ENCODE data around the gene OSTC.
"Not testable (repeated sequence)": the region's sequence is repeated elsewhere in the genome, so short reads cannot be mapped to it uniquely, and the experiment has no call there.

The OSTC gene

DNA sequence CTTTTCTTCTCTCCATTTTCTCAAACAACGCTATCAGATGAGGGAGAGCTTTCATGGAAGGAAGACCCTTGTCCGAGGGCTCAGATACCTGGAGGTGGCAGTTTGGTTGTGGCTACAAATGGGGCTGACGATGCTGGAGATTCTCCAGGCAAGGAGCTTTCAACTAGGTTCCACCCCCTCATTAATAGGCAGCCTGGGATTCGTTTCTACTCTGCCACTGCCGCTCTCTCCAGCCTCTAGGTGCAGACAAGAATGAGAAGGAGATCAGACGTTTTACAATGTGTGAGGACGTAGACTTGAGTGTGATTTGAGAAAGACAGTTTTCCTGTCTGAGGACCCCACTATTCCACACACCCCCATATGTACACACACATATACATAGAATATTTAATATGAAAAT lies 59.3 kb downstream of the OSTC start:
- TF ChIP-seq, protein P1, sequence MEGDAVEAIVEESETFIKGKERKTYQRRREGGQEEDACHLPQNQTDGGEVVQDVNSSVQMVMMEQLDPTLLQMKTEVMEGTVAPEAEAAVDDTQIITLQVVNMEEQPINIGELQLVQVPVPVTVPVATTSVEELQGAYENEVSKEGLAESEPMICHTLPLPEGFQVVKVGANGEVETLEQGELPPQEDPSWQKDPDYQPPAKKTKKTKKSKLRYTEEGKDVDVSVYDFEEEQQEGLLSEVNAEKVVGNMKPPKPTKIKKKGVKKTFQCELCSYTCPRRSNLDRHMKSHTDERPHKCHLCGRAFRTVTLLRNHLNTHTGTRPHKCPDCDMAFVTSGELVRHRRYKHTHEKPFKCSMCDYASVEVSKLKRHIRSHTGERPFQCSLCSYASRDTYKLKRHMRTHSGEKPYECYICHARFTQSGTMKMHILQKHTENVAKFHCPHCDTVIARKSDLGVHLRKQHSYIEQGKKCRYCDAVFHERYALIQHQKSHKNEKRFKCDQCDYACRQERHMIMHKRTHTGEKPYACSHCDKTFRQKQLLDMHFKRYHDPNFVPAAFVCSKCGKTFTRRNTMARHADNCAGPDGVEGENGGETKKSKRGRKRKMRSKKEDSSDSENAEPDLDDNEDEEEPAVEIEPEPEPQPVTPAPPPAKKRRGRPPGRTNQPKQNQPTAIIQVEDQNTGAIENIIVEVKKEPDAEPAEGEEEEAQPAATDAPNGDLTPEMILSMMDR (IDR thresholded peaks at IDR 0.05; ENCODE audit: low read depth, low read length) = no peak
- no peak overlapping the region for H3K4me3 ChIP-seq (ENCODE audit: low read depth, low read length)
- no peaks in the 10 kb centered on the region for H3K36me3 ChIP-seq
- no peaks in the 10 kb centered on the region for H3K27me3 ChIP-seq
- no peaks in the 10 kb centered on the region for H3K9me3 ChIP-seq
- H3K4me1 ChIP-seq = no peaks in the 10 kb centered on the region
- DNase-seq = no peak

DNA sequence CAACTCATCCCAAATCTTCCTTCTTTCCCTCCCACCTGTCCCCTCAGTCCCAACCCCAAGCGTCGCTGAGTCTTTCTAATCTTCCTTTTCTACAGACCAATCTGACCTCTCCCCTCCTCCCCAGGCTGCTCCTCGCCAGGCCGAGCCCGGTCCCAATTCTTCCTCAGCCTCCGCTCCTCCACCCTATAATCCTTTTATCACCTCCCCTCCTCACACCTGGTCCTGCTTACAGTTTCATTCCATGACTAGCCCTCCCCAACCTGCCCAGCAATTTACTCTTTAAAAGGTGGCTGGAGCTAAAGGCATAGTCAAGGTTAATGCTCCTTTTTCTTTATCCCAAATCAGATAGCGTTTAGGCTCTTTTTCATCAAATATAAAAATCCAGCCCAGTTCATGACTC lies 60.2 kb downstream of the OSTC start:
- H3K4me3 ChIP-seq (ENCODE audit: low read depth, low read length); H3K4me1 ChIP-seq; H3K27me3 ChIP-seq; DNase-seq; H3K36me3 ChIP-seq; H3K9me3 ChIP-seq: not testable (repeated sequence)

- no peaks in the 10 kb centered on the region for H3K36me3 ChIP-seq
- H3K4me3 ChIP-seq (ENCODE audit: low read depth, low read length) = no peak overlapping the region
- H3K9me3 ChIP-seq = no peaks in the 10 kb centered on the region
- TF ChIP-seq, protein P1 (IDR thresholded peaks at IDR 0.05; ENCODE audit: low read depth, low read length) = no peak
- no peaks in the 10 kb centered on the region for H3K4me1 ChIP-seq
- DNase-seq = no peak
- peaks cover 9% of the 10 kb centered on the region; the same call in 1 of the 2 replicates for H3K27me3 ChIP-seq
Measured at GRCh38 chr4:108714880-108715279, 64.5 kb downstream of the OSTC start.

DNA sequence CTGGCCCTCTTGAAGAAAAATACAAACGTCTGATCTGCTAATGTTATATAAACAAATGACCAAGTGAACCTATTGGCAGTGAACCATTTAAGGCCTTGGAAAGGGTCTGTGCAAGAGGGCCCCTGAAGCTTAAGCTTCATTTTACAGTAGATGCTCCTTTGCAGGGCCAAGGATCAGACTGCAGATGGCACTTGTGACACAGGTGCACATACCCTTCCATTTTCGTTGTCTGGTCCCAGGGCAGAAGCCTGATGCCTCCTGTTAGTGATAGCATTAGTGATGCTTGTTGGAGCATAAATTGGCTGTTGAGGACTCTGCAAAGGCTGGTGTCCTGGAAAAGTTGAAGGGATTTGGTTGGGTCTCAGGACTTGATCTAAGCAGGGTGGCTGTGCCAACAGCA lies 65.9 kb downstream of the OSTC start:
- no peaks in the 10 kb centered on the region for H3K4me1 ChIP-seq
- peaks cover 9% of the 10 kb centered on the region; the same call in 1 of the 2 replicates for H3K27me3 ChIP-seq
- DNase-seq = no peak
- TF ChIP-seq, protein P1 (IDR thresholded peaks at IDR 0.05; ENCODE audit: low read depth, low read length) = no peak
- H3K4me3 ChIP-seq (ENCODE audit: low read depth, low read length) = no peak overlapping the region
- no peaks in the 10 kb centered on the region for H3K36me3 ChIP-seq
- no peaks in the 10 kb centered on the region for H3K9me3 ChIP-seq

- Histone ChIP-seq H3K9me3 (no peaks in the 10 kb centered on the region), H3K27me3 (peaks cover 9% of the 10 kb centered on the region; the same call in 1 of the 2 replicates), H3K4me3 (ENCODE audit: low read depth, low read length) (no peak overlapping the region), H3K36me3 (no peaks in the 10 kb centered on the region), H3K4me1 (no peaks in the 10 kb centered on the region)
- TF ChIP-seq, protein P1 (IDR thresholded peaks at IDR 0.05; ENCODE audit: low read depth, low read length) = no peak
- DNase-seq = no peak
Measured at GRCh38 chr4:108717386-108717785, 67.0 kb downstream of the OSTC start.

All from BE2C (cell line).